ENCODE measurements around the gene HORMAD2.

GRCh38 chr22:30220338-30221012 lies 140.2 kb downstream of the HORMAD2 start:
- TF ChIP-seq CTCF (IDR thresholded peaks at IDR 0.05) (no peak), BHLHE40 (IDR thresholded peaks at IDR 0.05; ENCODE audit: low read depth, low read length) (no peak), REST (IDR thresholded peaks at IDR 0.05) (no peak), MYC (IDR thresholded peaks at IDR 0.05; ENCODE audit: borderline replicate concordance, low read length) (no peak), KDM1A (IDR thresholded peaks at IDR 0.05; ENCODE audit: low read depth) (no peak), HMGXB4 (CRISPR knock-in tag; IDR thresholded peaks at IDR 0.05; ENCODE audit: borderline replicate concordance) (no peak)

Data from A549 (cell line).